Thyroid gland (tissue), 4 donors: ENCODE data around the gene RIC8B.
"Not testable (repeated sequence)": the region's sequence is repeated elsewhere in the genome, so short reads cannot be mapped to it uniquely, and the experiment has no call there.

ENCODE experiments used
- POLR2A ChIP-seq, 2 donors: fragments of 450-650 bp; IDR thresholded peaks; one replicate each; pipeline ENCODE4 v1.6.1; 2017; ENCODE audit warnings: antibody characterized with exemption in 2 of 2, mild to moderate bottlenecking in 2 of 2, moderate library complexity in 1 of 2
- TF ChIP-seq, protein P1 (sequence below), 6 experiments: fragments of 200-600 bp in 3 of 6; fragments of 450-650 bp in 3 of 6; sonication (generic) in 3 of 6; IDR thresholded peaks; one replicate each; pipeline ENCODE4 v1.5.1; 2016 to 2019; ENCODE audit warnings: antibody characterized with exemption in 6 of 6, mild to moderate bottlenecking in 2 of 6, inconsistent platforms in 1 of 6, moderate library complexity in 1 of 6

DNA sequence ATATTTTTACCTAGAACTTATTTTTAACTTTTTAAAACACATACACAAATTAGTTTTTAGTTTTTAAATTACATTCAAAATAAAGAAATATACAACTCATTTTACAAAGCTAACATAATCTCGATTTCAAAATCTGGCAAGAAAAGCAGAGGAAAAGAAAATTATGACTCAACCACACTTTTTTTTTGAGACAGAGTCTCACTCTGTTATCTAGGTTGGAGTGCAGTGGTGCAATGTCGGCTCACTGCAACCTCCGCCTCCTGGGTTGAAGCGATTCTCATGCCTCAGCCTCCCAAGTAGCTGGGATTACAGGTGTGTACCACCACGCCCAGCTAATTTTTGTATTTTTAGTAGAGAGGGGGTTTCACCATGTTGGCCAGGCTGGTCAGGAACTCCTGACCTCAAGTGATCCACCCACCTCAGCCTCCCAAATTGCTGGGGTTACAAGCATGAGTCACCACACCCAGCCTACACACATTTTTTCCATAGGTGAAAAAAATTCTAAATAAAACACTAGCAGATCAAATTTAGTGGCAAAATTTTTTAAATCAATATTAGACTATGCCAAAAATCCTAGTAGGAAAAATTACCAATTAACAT is 47.8 kb upstream of the RIC8B start:
- TF ChIP-seq, protein P1, sequence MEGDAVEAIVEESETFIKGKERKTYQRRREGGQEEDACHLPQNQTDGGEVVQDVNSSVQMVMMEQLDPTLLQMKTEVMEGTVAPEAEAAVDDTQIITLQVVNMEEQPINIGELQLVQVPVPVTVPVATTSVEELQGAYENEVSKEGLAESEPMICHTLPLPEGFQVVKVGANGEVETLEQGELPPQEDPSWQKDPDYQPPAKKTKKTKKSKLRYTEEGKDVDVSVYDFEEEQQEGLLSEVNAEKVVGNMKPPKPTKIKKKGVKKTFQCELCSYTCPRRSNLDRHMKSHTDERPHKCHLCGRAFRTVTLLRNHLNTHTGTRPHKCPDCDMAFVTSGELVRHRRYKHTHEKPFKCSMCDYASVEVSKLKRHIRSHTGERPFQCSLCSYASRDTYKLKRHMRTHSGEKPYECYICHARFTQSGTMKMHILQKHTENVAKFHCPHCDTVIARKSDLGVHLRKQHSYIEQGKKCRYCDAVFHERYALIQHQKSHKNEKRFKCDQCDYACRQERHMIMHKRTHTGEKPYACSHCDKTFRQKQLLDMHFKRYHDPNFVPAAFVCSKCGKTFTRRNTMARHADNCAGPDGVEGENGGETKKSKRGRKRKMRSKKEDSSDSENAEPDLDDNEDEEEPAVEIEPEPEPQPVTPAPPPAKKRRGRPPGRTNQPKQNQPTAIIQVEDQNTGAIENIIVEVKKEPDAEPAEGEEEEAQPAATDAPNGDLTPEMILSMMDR (IDR thresholded peaks at IDR 0.05): not testable (repeated sequence)
- TF ChIP-seq POLR2A (IDR thresholded peaks at IDR 0.05): not testable (repeated sequence)
